Fibroblast of skin of scalp (primary cell): ENCODE measurements around the gene WIZ.
"Not testable (repeated sequence)": the region's sequence is repeated elsewhere in the genome, so short reads cannot be mapped to it uniquely, and the experiment has no call there.

ENCODE experiments used
- DNase-seq: peaks from one replicate; pipeline ENCODE4 v3.0.0-alpha.2; 2013

The WIZ gene

GRCh38 chr19:15403151-15403531 is 46.6 kb downstream of the WIZ start:
- DNase-seq, result no peak

- DNase-seq, result no peak
Observed at GRCh38 chr19:15402411-15403150, 47.2 kb downstream of the WIZ start.

GRCh38 chr19:15401397-15401710 is 48.4 kb downstream of the WIZ start:
- DNase-seq, result no peak

GRCh38 chr19:15400521-15401396 is 49.0 kb downstream of the WIZ start:
- DNase-seq, result no peak

GRCh38 chr19:15399635-15400034 is 50.1 kb downstream of the WIZ start:
- no peak for DNase-seq

- no peak for DNase-seq
Observed at GRCh38 chr19:15399234-15399515, 50.6 kb downstream of the WIZ start.

GRCh38 chr19:15398501-15399233 is 51.1 kb downstream of the WIZ start:
- no peak for DNase-seq

- DNase-seq, result no peak
Observed at GRCh38 chr19:15397782-15398181, 52.0 kb downstream of the WIZ start.

GRCh38 chr19:15397236-15397635 is 52.5 kb downstream of the WIZ start:
- no peak for DNase-seq

- no peak for DNase-seq
Observed at GRCh38 chr19:15396436-15396835, 53.3 kb downstream of the WIZ start.

GRCh38 chr19:15395251-15395650 is 54.5 kb downstream of the WIZ start:
- not testable (repeated sequence) for DNase-seq

- DNase-seq, result no peak
Observed at GRCh38 chr19:15394426-15394825, 55.3 kb downstream of the WIZ start.

- DNase-seq, result peak; percentile 44
Observed at GRCh38 chr19:15393963-15394362, 55.8 kb downstream of the WIZ start.

GRCh38 chr19:15390814-15391213 is 58.9 kb downstream of the WIZ start:
- DNase-seq, result no peak

- no peak for DNase-seq
Observed at GRCh38 chr19:15381864-15382263, 67.9 kb downstream of the WIZ start.

GRCh38 chr19:15381429-15381828 is 68.3 kb downstream of the WIZ start:
- DNase-seq, result no peak

- DNase-seq, result peak; percentile 45
Observed at GRCh38 chr19:15379999-15380647, 69.6 kb downstream of the WIZ start.

- peak; percentile 99 for DNase-seq
Observed at GRCh38 chr19:15379083-15379998, 70.4 kb downstream of the WIZ start, which contains the start of gene AKAP8. Gene AKAP8, minus strand, starts transcription at chr19:15379787. Its CDS starts 56 bp downstream, at chr19:15379731.

GRCh38 chr19:15378534-15379082 is 71.1 kb downstream of the WIZ start:
- peak; percentile 41 for DNase-seq

- DNase-seq, result no peak
Observed at GRCh38 chr19:15374796-15375440, 74.8 kb downstream of the WIZ start.

GRCh38 chr19:15374105-15374651 is 75.6 kb downstream of the WIZ start:
- no peak for DNase-seq
